ENCODE results near the gene DRC3.

DNA sequence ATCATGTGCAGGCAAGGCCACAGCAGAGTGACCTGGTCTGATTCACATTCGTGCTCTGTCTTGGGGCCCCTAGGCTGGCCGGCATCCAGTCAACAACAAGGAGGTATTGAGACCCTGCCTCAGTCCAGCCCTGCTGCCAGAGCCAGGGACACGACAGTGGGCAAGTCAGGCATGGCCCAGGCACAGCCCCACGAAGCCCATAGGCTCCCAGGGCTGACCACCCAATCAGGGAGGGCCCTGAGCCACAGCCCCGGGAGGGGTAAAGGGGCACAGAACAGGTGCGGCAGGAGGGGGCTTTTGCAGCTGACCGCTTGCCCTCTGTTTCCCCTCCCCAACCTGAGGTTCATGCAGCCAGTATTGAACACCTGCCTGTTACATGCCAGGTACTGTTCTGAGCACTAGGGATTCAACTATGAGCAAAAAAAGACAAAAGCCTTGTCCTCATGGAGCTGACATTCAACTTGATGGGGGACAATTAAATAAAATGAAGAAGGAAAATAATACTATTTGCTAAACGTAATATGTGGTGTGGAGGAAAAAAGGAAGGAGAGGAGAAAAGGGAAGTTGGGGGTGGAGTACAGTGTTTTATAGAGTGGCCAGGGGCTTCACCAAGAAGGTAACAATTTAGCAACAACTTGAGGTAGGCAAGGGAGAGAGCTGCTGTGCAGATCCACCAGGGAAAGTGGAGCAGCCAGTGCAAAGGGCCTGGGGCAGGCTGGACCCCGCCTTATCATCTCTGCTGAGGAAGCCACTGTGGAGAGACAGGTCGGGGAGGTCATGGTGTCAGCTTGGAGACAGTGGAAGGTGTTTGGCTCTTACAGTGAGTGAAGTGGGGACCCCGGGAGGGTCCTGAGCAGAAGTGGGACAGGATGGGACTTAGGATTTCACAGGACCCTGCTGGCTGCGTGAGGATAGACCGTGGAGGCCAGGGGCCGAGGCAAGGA, 6.1 kb downstream of the DRC3 start:
- TF ChIP-seq, protein P1, sequence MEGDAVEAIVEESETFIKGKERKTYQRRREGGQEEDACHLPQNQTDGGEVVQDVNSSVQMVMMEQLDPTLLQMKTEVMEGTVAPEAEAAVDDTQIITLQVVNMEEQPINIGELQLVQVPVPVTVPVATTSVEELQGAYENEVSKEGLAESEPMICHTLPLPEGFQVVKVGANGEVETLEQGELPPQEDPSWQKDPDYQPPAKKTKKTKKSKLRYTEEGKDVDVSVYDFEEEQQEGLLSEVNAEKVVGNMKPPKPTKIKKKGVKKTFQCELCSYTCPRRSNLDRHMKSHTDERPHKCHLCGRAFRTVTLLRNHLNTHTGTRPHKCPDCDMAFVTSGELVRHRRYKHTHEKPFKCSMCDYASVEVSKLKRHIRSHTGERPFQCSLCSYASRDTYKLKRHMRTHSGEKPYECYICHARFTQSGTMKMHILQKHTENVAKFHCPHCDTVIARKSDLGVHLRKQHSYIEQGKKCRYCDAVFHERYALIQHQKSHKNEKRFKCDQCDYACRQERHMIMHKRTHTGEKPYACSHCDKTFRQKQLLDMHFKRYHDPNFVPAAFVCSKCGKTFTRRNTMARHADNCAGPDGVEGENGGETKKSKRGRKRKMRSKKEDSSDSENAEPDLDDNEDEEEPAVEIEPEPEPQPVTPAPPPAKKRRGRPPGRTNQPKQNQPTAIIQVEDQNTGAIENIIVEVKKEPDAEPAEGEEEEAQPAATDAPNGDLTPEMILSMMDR (IDR thresholded peaks at IDR 0.05 in 2 of 3, conservative IDR thresholded peaks at IDR 0.05 in 1 of 3; ENCODE audit: control insufficient read depth in 2 of 3, extremely low read depth in 1 of 3, insufficient read depth in 1 of 3, low read depth in 3 of 3, low read length in 3 of 3), result no peak
- TF ChIP-seq NR2F1 (conservative IDR thresholded peaks at IDR 0.05) (no peak), RAD21 (IDR thresholded peaks at IDR 0.05; ENCODE audit: insufficient read depth, low read depth, low read length) (no peak), EP300 (IDR thresholded peaks at IDR 0.05; ENCODE audit: borderline replicate concordance in 1 of 2, control insufficient read depth in 1 of 2, low read depth in 2 of 2, low read length in 2 of 2) (no peak), RCOR1 (conservative IDR thresholded peaks at IDR 0.05; ENCODE audit: low read depth, low read length) (no peak), NFYB (IDR thresholded peaks at IDR 0.05; ENCODE audit: insufficient read depth, low read depth, low read length) (no peak), SUZ12 (IDR thresholded peaks at IDR 0.05; ENCODE audit: unreplicated experiment) (no peak), POLR2A (IDR thresholded peaks at IDR 0.05; ENCODE audit: low read depth, low read length) (no peak), CREB1 (IDR thresholded peaks at IDR 0.05; ENCODE audit: low read depth) (no peak), EZH2 (IDR thresholded peaks at IDR 0.05; ENCODE audit: borderline replicate concordance, control insufficient read depth, low read depth, low read length) (no peak), KDM1A (IDR thresholded peaks at IDR 0.05; ENCODE audit: borderline replicate concordance) (no peak)
- TF ChIP-seq, protein P2, sequence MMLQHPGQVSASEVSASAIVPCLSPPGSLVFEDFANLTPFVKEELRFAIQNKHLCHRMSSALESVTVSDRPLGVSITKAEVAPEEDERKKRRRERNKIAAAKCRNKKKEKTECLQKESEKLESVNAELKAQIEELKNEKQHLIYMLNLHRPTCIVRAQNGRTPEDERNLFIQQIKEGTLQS (IDR thresholded peaks at IDR 0.05; ENCODE audit: borderline replicate concordance, extremely low read depth, low read depth, low read length), result no peak
